ENCODE results near the gene LMX1B.

The LMX1B gene

DNA sequence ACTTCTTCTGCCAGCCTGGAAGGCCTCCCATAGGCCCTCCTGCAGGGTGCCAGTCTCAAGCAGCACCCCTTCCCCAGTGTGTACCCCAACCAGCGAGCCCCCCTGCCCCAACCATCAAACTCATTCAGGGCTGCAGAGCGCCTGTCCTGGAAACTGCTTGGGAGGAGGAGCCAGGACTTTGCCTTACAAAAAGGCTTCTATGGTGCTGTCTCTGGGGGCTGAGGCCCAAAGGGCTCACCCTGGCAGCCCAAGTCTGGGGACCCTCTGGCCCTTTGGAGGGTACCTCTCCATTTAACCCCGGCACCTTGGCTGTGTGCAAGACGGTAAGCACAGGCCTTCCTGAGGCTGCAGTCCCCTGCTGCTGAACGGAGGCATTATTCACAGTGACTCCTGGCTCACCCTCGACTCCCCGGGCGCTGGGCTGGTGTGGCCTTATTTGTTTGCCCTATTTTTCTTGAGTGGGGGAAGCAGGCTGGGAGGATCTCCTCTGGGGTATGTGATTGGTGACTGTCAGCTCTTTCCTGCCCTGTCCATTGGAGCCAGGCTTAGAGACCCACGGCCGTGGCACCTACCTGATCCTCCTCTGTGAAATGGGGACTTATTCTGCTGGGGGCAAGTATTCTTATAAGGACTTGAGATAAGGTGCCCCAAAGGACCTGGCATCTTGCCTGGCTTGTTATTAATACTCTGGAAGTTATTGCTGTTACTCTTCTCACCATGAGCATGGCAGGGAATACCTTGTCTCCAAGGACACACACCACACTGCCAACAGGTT, 5.8 kb downstream of the LMX1B start:
- DNase-seq, result no peak

DNA sequence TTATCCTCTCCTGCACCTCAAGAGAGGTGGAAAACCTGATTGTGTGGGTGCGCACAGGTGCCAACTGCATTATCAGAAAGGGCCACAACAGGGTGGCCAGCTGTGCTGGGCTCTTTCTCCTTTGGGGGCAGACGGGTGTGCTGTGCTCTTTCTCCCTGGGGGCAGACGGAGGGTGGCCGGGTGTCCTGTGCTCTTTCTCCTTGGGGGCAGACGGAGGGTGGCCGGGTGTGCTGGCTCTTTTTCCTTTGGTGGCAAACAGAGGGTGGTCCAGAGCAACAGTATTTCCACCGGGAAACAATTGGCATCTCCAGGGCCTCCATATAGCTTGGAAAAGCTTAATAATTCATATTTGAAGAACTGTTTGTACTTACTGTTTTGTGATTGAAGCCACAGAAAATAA, 6.8 kb downstream of the LMX1B start:
- no peak for DNase-seq

DNA sequence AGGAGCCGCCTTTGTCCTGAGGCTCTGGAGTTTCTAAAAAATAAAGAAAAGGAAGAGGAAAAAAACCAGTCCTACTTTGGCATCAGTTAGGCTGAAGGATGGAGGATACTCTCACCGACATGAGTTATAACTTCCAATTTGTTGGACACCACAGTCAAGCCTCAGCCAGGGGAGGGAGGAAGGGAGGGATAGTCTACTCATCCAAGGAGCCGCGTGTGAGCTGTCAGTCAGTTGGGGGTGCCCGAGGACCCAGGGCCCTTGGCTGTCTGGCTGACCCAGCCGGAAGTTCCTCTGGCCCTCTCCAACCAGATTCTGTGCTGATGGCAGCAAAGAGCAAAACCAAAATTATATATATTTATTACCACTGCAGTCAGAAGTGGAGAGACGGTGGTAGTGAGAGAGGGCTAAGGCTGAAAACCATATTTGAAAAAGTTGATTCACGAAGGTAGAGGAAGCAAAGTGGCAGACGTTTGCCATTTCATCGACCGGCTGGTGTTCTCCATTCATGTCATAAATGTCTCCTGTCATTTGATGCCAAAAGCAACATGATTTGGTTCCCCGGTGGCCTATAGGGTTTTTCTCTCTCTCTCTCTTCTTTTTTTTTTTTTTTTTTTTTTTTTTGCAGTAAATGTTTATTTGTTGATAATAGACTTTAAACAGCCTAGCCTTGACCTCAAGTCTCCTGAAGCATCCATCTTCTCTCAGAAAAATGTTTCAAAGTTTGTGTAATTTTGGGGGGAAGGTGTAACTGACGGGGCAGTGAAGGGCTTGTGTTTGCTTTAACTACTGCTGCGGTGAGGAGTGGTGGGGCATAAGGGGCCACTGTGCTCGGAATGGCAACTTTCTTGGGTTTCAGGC, 7.6 kb downstream of the LMX1B start:
- no peak for DNase-seq

DNA sequence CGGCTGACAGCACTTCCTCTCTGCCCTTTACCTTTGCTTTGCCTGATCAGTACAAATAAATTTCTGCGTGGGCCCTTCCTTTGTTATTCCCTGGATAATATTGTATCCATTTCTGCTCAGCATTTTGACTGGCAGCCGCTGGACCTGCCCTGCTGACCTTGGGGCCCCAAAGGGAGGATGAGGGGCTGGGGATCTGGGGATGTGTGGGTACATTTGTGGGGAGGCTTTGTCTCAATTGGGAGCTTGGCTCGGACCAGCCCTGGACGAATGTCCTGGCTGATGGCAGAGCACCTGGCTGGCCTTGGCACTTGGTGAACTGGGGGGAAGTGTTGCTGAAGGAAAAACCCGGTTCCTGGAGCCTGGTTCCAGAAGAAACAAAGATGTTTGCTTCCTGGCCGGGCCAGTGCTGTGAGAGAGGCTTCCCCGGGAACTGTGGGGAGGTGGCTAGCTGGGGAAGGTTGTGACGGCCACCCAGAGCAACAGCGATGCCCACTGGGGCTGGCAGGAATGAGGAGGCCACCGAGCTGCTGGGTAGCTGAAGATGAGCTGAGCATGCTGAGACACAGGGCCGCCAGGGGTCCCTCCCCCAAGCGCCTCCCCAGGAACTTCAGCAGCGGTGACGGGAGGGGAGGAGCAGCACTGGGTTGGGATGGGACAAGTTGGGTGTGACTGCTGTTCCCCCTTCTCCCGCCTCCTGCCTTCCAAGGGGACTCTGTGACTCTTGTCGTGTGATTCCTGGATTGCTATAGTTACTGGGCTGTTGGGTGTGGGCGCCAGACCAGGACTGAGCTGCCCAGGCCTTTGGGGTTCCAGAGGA, 8.4 kb downstream of the LMX1B start:
- DNase-seq, result no peak

DNA sequence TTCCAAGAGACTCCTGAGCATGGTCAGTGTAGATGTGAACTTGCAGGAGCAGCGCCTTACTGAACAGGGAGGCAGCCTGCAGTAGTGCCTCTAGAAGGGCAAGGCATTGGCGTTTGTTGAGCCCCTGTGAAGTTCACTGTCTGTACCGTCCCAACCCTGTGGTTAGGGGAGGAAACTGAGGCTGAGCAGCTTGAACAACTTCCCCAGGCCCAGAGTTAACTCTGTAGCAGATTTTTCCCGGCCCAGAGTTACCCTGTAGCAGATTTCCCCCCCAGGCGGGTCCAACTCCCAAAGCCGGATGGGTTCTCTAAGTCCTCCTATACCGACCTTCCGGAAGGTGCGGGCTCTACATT, 9.6 kb downstream of the LMX1B start:
- no peak for DNase-seq

DNA sequence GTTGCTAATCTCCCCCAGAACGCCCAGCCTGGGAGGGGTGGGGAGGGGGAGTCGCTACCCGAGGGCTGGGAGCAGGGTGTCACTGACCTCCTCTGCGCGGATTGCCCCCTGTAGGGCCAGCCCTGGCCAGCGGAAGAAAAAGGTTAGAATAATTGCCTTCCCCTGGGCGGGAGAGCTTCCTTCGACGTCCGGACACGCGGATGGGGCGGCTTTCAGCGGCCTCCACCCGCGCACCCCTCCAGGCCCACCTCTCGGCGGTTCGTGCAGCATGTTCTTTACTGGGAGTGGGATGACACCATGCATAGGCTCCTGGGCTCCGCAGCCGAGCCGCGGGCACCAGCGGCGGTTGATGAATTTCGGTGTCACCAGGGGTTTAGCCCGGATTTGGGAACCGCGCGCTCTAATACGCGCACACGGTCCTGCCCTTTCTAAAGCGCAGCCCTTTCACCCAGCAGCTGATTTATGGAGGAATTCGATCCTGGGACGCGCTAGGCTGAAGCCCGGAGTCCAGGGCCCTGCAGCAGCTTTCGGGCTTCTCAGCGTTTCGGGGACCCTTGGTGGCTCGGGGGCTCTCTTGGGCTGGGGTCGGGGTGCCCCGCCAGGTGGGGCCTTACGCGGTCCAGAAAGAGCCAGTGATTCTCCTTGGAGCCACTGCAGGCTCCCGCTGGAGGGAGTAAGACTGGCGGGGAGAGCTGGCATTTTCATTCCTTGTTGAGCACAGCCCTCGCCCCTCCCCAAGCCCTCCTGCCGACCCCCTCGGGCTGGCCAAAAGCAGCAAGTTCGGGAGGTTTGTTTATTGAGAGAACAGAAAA, 10.1 kb downstream of the LMX1B start:
- DNase-seq, result no peak

DNA sequence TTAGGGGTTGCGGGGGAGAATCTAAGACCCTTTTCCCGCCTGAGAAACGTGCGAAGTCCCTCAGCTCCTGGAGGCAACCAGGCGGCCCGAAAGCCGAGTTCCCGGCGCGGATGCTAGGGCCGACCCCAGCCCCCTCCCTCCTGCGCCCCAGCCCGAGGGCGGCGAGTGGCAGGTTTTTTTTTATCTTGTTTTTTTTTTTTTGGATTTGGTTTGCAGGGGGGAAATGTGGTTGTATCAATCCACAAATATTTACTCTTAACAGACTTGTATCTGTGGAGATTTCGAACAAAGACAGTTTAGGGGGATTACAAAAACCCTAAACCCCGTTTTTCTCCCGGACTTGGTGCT, 10.7 kb downstream of the LMX1B start:
- no peak for DNase-seq

GRCh38 chr9:126624912-126625311, 11.2 kb downstream of the LMX1B start:
- DNase-seq, result no peak

GRCh38 chr9:126625329-126626126, 11.8 kb downstream of the LMX1B start:
- DNase-seq, result no peak

DNA sequence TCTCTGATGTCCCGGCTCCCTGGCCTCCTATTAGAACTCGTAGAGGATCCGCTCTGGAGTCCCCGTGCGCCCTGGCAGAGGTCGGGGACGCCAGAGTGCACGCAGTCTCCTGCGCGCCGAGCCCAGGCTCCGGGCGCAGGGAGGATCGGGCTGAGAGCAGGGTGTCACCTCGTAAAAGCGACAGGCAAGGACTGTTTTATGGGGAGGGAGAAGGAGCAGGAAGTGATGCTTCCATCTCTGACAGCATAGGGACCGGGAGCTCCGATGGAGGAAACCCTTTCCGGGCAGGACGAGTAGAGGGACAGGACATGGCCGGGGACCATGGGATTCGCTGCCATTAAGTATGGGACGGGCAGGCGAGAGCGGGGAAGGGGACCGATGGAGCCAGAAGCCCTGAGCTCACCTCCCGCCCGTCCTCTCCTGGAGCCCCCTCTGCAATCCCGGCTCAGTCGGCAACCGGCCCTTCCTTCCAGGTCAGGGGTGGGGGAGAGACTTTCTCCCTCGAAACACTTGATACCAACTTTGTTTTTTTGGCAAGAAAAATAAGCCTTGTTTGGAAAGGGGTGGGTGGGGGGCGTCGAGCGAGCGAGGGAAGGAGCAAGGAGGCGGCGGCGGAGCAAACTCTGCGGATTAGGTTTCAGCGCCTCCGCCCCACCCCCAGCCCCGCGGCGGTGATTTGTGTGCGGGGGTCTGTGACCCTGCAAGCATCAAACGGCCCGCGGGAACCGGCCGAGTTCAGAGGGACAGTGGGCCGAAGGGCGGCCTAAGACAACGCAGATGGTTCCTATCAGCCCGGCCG, 12.6 kb downstream of the LMX1B start:
- DNase-seq, result no peak

DNA sequence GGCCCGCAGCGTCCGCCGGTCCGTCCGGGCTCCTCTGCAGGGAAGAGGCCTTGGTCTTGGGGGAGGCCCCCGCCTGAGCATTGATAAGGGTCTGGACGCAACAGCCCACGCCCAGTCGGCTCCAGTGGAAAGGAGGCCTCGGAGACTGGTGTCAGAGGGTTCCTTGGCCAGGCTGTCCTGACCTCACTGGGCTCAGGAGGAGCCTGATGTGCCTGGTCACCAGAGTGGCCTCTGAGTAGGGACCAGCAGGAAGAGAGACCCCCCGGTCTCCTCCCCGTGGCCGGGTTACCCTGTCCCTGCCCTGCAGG, 13.2 kb downstream of the LMX1B start:
- DNase-seq, result no peak

GRCh38 chr9:126628146-126628545, 14.4 kb downstream of the LMX1B start:
- no peak for DNase-seq

DNA sequence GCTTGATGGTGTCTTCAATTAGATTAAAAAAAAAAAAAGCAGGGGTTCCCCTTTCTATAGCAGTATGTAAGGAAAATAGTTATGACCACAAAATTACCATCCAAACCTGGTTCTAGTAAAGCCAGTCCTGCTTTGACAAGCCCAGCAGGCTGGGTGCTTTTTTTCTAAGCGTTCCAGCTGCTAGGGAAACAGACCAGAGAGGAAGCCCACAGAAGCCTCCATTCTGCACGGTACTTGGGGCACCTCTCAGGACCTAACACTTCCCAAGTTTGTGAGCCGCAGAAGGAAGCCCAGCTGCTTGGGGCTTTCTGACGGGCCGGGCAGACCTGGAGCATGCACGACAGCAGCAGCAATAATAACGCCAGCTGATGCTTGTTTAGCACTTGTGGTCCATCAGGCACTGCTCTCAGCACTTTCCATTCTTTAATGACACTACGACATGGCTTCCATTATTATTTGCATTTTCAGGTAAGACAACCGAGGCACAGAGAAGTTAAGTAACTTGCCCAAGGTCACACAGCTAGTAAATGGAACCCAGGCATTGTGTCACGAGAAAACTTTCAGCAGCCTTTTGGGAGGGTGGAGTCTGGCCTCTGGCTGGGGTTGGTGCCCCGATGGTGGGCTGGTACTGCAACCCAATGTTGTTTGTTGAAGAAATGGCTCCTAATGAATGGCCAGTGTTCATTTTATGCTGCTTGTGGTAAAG, 15.4 kb downstream of the LMX1B start:
- DNase-seq, result no peak

DNA sequence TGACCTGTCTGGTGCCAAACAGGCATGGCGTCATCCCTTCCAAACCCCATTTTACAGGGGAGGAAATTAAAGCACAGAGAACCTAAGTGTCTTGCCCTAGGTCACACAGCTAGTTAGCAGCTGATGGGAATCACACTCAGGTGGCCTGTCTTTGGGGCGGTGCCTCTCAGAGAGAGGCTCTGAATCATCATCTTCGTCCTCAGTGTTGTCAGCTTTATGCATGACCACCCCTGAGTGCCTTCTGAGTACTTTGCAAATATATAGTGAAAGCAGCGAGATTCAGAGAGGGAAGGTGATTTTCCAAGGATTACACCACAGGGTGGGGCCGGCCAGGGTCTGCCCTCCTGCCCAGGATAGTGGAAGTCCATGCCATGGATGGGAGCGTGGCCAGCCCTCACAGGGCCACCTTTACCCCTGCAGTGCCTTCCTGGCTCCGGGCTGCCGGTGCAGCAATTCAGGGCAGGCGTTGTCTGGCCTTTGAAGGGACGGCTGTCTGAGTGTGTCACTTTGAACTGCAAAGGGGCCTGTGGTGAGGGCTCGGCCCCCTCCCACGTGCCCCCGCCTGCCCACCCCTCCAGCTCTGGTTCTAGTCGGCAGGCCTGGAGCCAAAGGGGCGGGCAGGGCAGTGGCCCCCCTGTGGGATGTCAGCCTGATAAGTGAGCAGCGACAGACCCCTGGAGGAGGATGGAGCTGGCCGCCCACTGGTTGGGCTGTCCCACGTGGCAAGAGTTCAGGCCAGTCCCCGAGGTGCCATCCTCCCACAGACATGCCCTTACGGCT, 16.9 kb downstream of the LMX1B start:
- no peak for DNase-seq

DNA sequence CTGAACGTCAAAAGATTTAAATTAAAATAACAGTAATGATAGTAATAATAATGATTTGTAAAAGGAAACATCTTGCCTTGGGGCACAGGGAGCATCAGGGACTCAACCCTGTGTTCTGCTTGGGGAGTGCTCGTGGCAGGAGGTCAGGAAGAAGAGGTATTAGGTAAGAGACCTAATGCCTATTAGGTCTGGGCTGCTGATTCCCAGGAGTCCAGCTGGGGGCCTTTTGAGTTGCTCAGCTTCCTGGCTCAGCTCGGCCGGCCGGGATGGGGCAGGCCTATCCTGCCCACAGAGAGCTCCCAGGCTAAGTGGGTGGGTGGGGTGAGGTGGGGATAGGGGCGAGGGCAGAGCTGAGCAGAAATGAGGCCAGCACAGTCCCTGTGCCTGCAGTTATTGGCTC, 17.5 kb downstream of the LMX1B start:
- no peak for DNase-seq

DNA sequence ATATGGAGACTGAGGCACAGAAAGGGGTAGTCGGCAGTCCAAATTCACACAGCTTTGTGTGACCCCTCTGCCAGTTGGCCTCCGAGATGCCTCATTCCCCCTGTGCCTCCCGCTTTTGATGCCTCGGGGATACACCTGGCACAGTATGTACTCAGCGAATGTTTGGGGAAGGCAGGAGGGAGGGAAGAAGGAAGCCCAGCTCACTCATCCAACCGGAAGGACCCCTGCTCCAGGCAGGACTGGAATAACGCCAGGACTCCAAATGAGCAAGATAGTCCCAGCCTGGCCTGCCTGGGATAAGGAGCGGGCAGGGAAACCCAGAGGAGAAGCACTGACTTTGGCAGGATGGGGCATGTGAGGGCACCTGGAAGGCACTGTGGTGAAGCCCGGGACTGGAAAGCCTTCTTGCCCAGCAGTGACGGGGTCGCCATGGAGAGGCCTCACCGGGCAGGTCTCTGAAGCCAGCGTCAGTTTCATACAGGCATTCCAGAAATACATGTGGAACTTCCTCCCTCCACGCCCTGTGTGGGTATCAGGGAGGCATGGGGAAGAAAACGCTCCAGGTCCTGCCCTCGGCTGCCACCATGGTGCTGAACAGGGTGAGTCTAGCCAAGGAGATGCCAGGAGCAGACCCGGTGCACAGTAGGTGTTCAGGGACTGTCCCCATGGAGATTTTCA, 20.3 kb downstream of the LMX1B start:
- DNase-seq, result no peak

DNA sequence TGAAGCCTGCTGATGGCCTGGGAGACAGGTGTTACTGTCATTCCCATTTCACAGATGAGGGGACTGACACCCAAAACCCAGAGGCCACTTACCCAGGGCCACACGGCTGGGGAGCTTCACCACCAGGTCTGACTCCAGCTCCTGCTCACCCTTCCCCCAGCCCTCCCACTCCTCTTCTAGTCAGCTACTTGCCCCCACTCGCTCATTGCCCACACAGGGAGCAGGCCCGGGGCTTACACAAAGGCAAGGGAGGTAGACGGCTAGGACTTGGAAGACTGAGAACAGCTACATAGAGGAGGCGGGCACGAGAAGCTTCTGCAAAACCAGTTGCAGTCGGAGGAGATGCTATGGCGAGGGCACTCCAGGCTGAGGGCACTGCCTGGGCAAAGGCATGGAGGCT, 21.3 kb downstream of the LMX1B start:
- no peak for DNase-seq

DNA sequence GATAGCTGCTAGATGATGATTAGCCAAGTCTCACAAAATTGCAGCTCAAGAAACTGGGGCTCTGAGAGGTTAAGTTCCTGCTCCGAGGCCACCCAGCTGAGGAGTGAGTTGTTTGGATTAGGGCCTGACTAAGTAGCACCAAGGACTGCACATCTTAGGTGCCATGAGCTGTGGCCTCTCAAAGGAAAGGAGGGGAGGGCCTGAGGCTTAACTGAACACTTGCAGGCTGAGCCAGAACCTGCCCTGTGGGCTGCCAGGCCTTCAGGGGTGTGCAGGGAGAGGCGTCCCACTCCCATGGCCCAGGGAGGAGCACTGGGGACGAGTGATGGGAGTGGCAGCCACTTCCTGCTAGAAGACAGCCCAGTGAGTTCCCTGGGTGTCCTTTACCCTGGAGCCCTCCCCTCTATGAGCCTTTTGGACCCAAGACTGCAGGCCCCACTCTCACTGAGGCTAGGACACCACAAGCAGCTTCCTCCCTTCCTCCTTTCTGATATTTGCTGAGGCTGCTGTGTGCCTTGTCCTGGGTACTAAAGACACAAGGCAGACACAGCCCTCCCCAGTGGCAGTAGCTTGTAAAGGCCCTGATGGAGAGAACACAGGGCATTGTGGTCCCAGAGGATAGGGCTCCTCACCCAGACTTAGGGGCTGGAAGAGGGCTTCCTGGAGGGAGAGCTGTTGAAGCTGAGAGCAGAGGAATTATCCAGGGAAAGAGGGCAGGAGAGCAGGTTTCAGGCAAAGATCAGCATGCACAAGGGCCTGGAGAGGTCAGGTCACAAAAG, 22.1 kb downstream of the LMX1B start:
- DNase-seq, result no peak

Measured in bone marrow (tissue), 2 donors.